Adrenal gland (tissue), 12 donors: ENCODE measurements around the gene FKBP6. TPM values are rescaled to one million over a fixed set of nuclear protein-coding genes. Genes with fewer than 3 reads are reported as not detected.
"Not testable (repeated sequence)": the region's sequence is repeated elsewhere in the genome, so short reads cannot be mapped to it uniquely, and the experiment has no call there.

Source experiments
- DNase-seq, 7 donors: peaks; one replicate each; pipeline ENCODE4 v3.0.0-alpha.2; 2019 to 2020
- H3K27ac ChIP-seq, 5 donors: fragments of 200-600 bp; sonication (generic) in 4 of 5; 1 replicate in 3 of 5; 2 replicates in 2 of 5; pipeline versions ENCODE4 v1.5.1 to v1.8.0; 2016 to 2020; ENCODE audit warnings: mild to moderate bottlenecking in 1 of 5
- H3K27me3 ChIP-seq: fragments of 200-600 bp; 2 replicates; pipeline ENCODE4 v1.8.0; 2021
- H3K36me3 ChIP-seq, 2 donors: fragments of 200-600 bp; replicated peaks in 1 of 2; 1 replicate in 1 of 2; 2 replicates in 1 of 2; pipeline versions ENCODE4 v1.5.1 to v1.8.0; 2018 to 2022
- H3K4me1 ChIP-seq, 2 donors: fragments of 200-600 bp; replicated peaks in 1 of 2; 1 replicate in 1 of 2; 2 replicates in 1 of 2; pipeline versions ENCODE4 v1.5.1 to v1.8.0; 2018 to 2021
- H3K4me3 ChIP-seq, 4 donors: fragments of 200-600 bp; sonication (generic) in 3 of 4; one replicate each; pipeline ENCODE4 v1.5.1; 2016 to 2018
- H3K9me3 ChIP-seq, 3 donors: fragments of 200-600 bp; sonication (generic) in 1 of 3; replicated peaks in 1 of 3; 1 replicate in 2 of 3; 2 replicates in 1 of 3; pipeline versions ENCODE4 v1.5.1 to v1.8.0; 2016 to 2021
- POLR2A ChIP-seq, 2 donors: fragments of 450-650 bp; IDR thresholded peaks; one replicate each; pipeline ENCODE4 v1.6.1; 2017; ENCODE audit warnings: antibody characterized with exemption in 2 of 2, mild to moderate bottlenecking in 2 of 2, moderate library complexity in 1 of 2
- WGBS, 4 donors: extraction: QIAGEN DNeasy Blood & Tissue Kit in 2 of 4; methylation state at CpG; one replicate each; pipeline versions ENCODE4 v1.1.5 to v1.1.7; 2013 to 2017; 5-methylcytosine and 5-hydroxymethylcytosine counted together
- intact Hi-C, 2 donors: fragments of 100-400 bp; cut with DNase I; formaldehyde crosslinking; loops; one replicate each; pipeline versions ENCODE4 v1.14.1 to v1.15.0; 2022 to 2023
- polyA plus RNA-seq, 3 donors: library from polyadenylated mRNA; stranded (reverse); fragments of 200-250 nt in 2 of 3; fragments of 350-450 nt in 1 of 3; fragmentation: Illumina TruSeq in 1 of 3; extraction: RNeasy Lipid Tissue Mini Kit (QIAGEN cat#74804) in 1 of 3; gene quantifications; one replicate each; pipeline ENCODE4 v1.2.3, GENCODE V29; 2013 to 2014
- total RNA-seq, 9 donors: library from RNA; depleted of rRNA in 4 of 9; stranded (reverse); fragments of >200 nt in 4 of 9; fragments of 120-200 nt in 1 of 9; fragmentation: NEBNext Ultra II Directional in 1 of 9; extraction: Animal tissue kit (Norgen Biotek cat#: 25700) in 1 of 9; gene quantifications; one replicate each; pipeline versions ENCODE4 v1.1.0 to v1.2.4, GENCODE V29; 2013 to 2023
- TF ChIP-seq, protein P1 (sequence below), 6 experiments: fragments of 450-650 bp in 4 of 6; fragments of 200-600 bp in 2 of 6; sonication (generic) in 1 of 6; IDR thresholded peaks; 1 replicate in 5 of 6; 2 replicates in 1 of 6; pipeline versions ENCODE4 v1.5.1 to v1.8.0; 2016 to 2021; ENCODE audit warnings: antibody characterized with exemption in 6 of 6, mild to moderate bottlenecking in 2 of 6, moderate library complexity in 1 of 6
- donor health status: healthy with polysubstance abuse.
- donor health status: Bipolar disorder and iron deficiency.
- donor health status: DM: yes; HTN: yes; CAD: no.
- donor health status: DM: no; HTN: no; CAD: no.
- donor health status: DM: no; HTN: no; CAD: no.
- donor health status: DM: yes; HTN: yes; CAD: no.

The FKBP6 gene
- total and polyA plus RNA-seq, 12 donors, result 0.07 to 0.88 (median 0.15) TPM; not detected in 9

DNA sequence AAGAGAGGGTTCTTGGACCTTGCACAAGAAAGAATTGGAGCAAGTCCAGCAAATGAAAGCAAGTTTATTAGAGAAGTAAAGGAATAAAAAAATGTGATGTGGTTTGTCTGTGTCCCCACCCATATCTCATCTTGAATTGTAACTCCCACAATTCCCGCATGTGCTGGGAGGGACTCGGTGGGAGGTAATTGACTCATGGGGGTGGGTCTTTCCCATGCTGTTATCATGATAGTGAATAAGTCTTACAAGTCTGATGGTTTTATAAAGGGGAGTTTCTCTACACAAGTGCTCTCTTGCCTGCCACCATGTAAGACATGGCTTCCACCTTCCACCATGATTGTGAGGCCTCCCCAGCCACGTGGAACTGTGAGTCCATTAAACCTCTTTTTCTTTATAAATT is 66.5 kb downstream of the FKBP6 start:
- Histone ChIP-seq H3K9me3 (no peaks in the 10 kb centered on the region), H3K4me1 (no peaks in the 10 kb centered on the region), H3K36me3 (no peaks in the 10 kb centered on the region), H3K27me3 (no peaks in the 10 kb centered on the region), H3K27ac (no peak overlapping the region), H3K4me3 (no peak overlapping the region)
- DNase-seq, result no peak
- WGBS, 4 donors, result 60 to 80% (median 67%) methylated on average over 3 of the region's 3 CpGs
- intact Hi-C loops, result loop anchor here in 1 of 2 donors (10.0 kb wide), 1 partner anchor 50 kb away; no protein-coding TSS in a partner anchor
- TF ChIP-seq, protein P1, sequence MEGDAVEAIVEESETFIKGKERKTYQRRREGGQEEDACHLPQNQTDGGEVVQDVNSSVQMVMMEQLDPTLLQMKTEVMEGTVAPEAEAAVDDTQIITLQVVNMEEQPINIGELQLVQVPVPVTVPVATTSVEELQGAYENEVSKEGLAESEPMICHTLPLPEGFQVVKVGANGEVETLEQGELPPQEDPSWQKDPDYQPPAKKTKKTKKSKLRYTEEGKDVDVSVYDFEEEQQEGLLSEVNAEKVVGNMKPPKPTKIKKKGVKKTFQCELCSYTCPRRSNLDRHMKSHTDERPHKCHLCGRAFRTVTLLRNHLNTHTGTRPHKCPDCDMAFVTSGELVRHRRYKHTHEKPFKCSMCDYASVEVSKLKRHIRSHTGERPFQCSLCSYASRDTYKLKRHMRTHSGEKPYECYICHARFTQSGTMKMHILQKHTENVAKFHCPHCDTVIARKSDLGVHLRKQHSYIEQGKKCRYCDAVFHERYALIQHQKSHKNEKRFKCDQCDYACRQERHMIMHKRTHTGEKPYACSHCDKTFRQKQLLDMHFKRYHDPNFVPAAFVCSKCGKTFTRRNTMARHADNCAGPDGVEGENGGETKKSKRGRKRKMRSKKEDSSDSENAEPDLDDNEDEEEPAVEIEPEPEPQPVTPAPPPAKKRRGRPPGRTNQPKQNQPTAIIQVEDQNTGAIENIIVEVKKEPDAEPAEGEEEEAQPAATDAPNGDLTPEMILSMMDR (IDR thresholded peaks at IDR 0.05), result no peak
- no peak for TF ChIP-seq POLR2A (IDR thresholded peaks at IDR 0.05)

DNA sequence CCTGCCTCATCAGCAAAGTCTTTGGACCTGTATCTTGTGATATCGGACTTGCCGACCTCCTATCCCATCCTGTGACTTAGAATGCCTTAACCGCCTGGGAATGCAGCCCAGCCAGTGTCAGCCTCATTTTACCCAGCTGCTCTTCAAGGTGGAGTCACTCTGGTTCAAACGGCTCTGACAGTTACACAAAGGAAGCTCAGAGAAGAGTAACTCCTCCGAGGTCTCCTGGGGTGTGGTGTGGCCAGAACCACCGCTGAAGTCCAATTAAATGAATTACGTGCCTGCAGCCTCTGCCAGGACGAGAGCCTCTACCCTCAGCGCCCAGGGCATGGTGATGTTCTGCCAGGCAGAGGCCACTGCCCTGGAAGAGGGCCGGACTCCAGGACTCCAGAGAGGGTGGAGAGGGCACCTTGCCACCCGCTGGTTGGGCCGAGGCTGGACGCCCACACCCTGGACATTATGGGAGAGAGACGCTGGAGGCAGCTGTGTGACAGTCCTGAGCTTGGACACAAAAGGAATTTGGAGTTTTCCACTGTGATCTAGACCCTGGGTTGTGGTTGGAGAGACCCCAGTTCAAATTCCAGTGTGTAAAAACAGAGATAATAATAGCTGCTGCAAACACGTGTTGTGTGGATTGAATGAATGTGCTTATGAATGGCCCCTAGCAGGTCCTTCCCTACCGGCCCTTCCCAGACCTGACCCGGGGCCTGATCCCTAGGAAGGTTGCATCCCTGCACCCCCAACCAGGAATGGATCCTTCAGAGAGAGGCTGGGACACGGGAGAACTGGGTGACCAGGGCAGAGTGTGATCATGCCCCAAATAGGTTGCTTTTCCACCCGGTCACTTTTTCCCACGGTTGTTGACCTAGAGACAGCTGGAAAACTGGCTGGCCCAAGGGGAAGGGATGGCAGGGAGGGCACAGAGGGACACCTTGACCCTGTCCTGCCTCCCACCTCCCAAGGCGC is 67.9 kb downstream of the FKBP6 start:
- Histone ChIP-seq H3K27me3 (no peaks in the 10 kb centered on the region), H3K4me1 (no peaks in the 10 kb centered on the region), H3K36me3 (no peaks in the 10 kb centered on the region), H3K27ac (no peak overlapping the region), H3K9me3 (no peaks in the 10 kb centered on the region), H3K4me3 (no peak overlapping the region)
- TF ChIP-seq, protein P1 (IDR thresholded peaks at IDR 0.05), result no peak
- TF ChIP-seq POLR2A (IDR thresholded peaks at IDR 0.05), result no peak
- intact Hi-C loops, result loop anchor here in 1 of 2 donors (10.0 kb wide), 1 partner anchor 51 kb away; no protein-coding TSS in a partner anchor
- WGBS, 4 donors, result 76 to 82% (median 77%) methylated on average over 14 to 21 of the region's 21 CpGs
- no peak for DNase-seq

DNA sequence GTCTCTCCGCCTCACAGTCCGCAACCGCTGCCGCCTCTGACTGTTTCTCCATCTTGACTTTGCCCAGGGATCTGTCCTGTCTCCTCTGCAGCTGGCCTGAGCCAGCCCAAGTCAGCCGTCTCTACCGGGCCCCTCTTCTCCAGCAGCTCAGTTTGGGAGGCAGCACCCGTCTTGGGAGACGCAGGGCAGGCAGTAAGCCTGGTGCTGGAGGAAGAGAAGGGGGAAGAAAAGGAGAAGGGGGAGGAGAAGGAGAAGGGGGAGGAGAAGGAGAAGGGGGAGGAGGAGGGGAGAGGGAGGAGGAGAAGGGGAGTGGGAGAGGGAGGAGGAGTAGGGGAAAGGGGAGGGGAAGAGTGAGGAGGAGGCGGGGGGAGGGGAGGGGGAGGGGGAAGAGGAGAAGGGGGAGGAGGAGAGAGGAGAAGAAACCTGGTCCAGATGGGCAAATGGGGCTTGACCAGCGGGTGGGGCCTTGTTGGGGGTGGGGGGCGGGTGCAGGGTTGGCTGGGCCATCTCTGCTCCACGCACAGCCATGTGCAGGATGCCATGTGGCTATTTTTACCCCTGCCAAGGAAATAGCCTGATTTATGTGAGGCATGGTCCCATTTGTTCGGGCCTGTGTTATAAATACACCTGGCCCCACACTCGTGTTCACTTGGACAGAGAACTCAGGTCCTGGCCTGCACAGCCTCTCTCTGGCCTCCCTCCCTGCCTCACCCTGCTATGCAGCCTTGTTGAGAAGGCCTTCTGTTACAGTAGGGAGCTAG is 69.7 kb downstream of the FKBP6 start:
- no peaks in the 10 kb centered on the region for H3K9me3 ChIP-seq
- no peak overlapping the region for H3K27ac ChIP-seq
- intact Hi-C loops, result loop anchor here in 1 of 2 donors (10.0 kb wide), 1 partner anchor 53 kb away; no protein-coding TSS in a partner anchor
- DNase-seq, result no peak
- H3K36me3 ChIP-seq, result no peaks in the 10 kb centered on the region
- no peaks in the 10 kb centered on the region for H3K4me1 ChIP-seq
- TF ChIP-seq POLR2A (IDR thresholded peaks at IDR 0.05), result no peak
- no peaks in the 10 kb centered on the region for H3K27me3 ChIP-seq
- WGBS, 4 donors, result 39 to 58% (median 50%) methylated on average over 10 to 14 of the region's 14 CpGs
- no peak overlapping the region for H3K4me3 ChIP-seq

DNA sequence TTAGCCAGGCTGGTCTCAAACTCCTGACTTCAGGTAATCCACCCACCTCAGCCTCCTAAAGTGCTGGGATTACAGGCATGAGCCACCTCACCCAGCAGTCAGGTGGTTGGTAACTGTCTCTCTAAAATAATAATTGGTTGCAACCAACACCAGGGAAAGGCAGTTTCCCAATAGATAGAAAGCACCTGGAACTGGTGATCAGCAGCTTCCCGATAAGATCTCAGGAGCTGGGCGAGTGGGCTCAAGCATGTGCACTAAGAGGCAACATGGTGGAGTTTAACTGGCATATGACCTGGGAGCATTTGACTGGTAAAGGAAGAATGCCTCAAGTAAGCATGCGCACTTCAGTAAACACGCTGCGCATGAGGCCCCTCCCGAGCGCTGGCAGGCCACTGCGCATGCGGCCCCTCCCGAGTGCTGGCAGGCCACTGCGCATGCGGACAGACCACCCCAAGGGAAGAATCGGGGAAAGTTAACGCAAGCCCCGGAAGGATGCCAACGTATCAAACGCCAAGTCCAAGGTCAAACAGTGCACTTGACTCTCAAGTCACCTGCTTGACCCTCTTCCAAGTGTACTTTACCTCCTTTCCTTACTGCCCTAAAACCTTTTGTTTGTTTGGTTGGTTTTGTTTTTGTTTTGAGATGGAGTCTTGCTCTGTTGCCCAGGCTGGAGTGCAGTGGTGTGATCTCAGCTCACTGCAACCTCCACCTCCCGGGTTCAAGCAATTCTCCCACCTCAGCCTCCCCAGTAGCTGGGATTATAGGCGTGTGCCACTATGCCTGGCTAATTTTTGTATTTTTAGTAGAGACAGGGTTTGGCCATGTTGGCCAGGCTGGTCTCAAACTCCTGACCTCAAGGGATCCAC is 71.5 kb downstream of the FKBP6 start:
- H3K27me3 ChIP-seq, H3K36me3 ChIP-seq, H3K4me1 ChIP-seq, H3K9me3 ChIP-seq, H3K27ac ChIP-seq: not testable (repeated sequence)
- DNase-seq, result peak; percentile 71 to 88 (median 78)
- intact Hi-C loops, result loop anchor here in 1 of 2 donors (10.0 kb wide), 1 partner anchor 55 kb away; no protein-coding TSS in a partner anchor
- WGBS, 4 donors, result 21 to 56% (median 42%) methylated on average over 18 to 19 of the region's 19 CpGs
- peak overlapping the region in 1 of 4 donors; percentile 29 for H3K4me3 ChIP-seq

DNA sequence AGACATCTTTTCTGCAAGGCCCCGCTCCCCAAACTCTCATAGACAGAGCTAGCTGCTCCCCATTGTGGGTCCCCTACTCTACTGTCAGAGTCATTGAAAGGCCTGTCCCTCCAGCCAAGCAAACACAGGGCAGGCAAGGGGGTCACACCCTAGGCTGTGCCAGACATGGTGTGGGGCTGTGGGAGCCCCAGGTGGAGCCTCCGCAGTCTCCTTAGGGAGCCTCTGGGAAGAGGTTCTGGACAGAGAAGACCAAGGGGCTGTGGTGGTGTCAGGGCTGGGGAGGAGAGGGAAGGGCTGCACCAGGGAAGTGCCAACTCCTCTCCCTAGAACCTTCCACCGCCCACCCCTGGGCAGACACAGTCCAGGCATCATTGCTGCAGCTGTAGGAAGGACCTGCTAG is 76.9 kb downstream of the FKBP6 start:
- intact Hi-C loops, DNase-seq: not testable (repeated sequence)

More for the DNA sequence above, 76.9 kb downstream of the FKBP6 start:
- H3K27me3 ChIP-seq, H3K27ac ChIP-seq, H3K4me1 ChIP-seq, H3K9me3 ChIP-seq, H3K36me3 ChIP-seq, H3K4me3 ChIP-seq: not testable (repeated sequence)
- WGBS, 4 donors, result 88 to 100% (median 94%) methylated on average over 1 to 2 of the region's 3 CpGs
